Panc1 (cell line): ENCODE results near the gene GNS. TPM values are rescaled to one million over a fixed set of nuclear protein-coding genes. Genes with fewer than 3 reads are reported as not detected.

Source experiments
- ATAC-seq: fragments of 200-7000 bp; cut with Tn5 transposase; 2 replicates; pipeline ENCODE4 v1.9.1; 2020; ENCODE audit warnings: mild to moderate bottlenecking, moderate library complexity
- BruUV-seq: library from RNA; stranded (reverse); fragments of 400-500 nt; replicated peaks from 2 replicates; lab custom pipeline; 2021; lab: Mats Ljungman, UMichigan
- CTCF ChIA-PET: fragments of 300-600 bp; sonication (Branson Sonifier 250); formaldehyde crosslinking; loops from one replicate; lab custom pipeline; 2022; ENCODE audit warnings: antibody characterized with exemption; lab: Charles Lee
- POLR2A ChIA-PET: fragments of 300-600 bp; sonication (Branson Sonifier 250); formaldehyde crosslinking; loops from one replicate; lab custom pipeline; 2022; ENCODE audit warnings: antibody characterized with exemption; lab: Charles Lee
- DNase-seq: peaks from one replicate; pipeline ENCODE4 v3.0.0-alpha.2; 2010; ENCODE audit warnings: low read depth, low spot score
- H3K27ac ChIP-seq: 2 replicates; pipeline ENCODE4 v1.5.1; 2011; ENCODE audit warnings: mild to moderate bottlenecking, low read length, inconsistent platforms
- H3K27me3 ChIP-seq: fragments of 200-500 bp; sonication (Bioruptor generic); 2 replicates; pipeline ENCODE4 v1.6.0; 2014; ENCODE audit warnings: low read length, inconsistent platforms; ENCODE audit not compliant: control insufficient read depth, insufficient read depth
- H3K36me3 ChIP-seq: fragments of 200-500 bp; sonication (Bioruptor generic); 2 replicates; pipeline ENCODE4 v1.5.1; 2014; ENCODE audit warnings: inconsistent platforms, mild to moderate bottlenecking, low read length, moderate library complexity; ENCODE audit not compliant: control insufficient read depth, insufficient read depth
- H3K4me1 ChIP-seq: 2 replicates; pipeline ENCODE4 v1.5.1; 2011; ENCODE audit warnings: inconsistent platforms, mild to moderate bottlenecking, low read length, moderate library complexity; ENCODE audit not compliant: control insufficient read depth, insufficient read depth
- H3K4me3 ChIP-seq, 2 experiments: 2 replicates each; pipeline ENCODE4 v1.5.1; 2011 to 2012; ENCODE audit warnings: low read depth in 2 of 2, low read length in 2 of 2, mild to moderate bottlenecking in 2 of 2, inconsistent platforms in 1 of 2, moderate library complexity in 1 of 2
- H3K9me3 ChIP-seq: fragments of 200-500 bp; sonication (Bioruptor generic); 2 replicates; pipeline ENCODE4 v1.5.1; 2014; ENCODE audit warnings: low read depth, mild to moderate bottlenecking, inconsistent platforms, low read length, moderate library complexity; ENCODE audit not compliant: control insufficient read depth, insufficient read depth
- POLR2AphosphoS5 ChIP-seq: IDR thresholded peaks from 2 replicates; pipeline ENCODE4 v1.6.1; 2012; ENCODE audit warnings: mild to moderate bottlenecking, low read depth, low read length, moderate library complexity
- REST ChIP-seq, 2 experiments: IDR thresholded peaks; 2 replicates each; pipeline ENCODE4 v1.6.1; 2011 to 2012; ENCODE audit warnings: low read depth in 2 of 2, control low read depth in 1 of 2, low read length in 1 of 2, mild to moderate bottlenecking in 1 of 2, moderate library complexity in 1 of 2; ENCODE audit not compliant: insufficient read depth in 1 of 2
- SIN3A ChIP-seq: IDR thresholded peaks from 2 replicates; pipeline ENCODE4 v1.6.1; 2012; ENCODE audit warnings: low read depth, mild to moderate bottlenecking, low read length, moderate library complexity, borderline replicate concordance; ENCODE audit not compliant: insufficient read depth
- TCF7L2 ChIP-seq: IDR thresholded peaks from 2 replicates; pipeline ENCODE4 v1.6.1; 2011; ENCODE audit warnings: mild to moderate bottlenecking, low read depth, low read length, inconsistent platforms
- in situ Hi-C: cut with HindIII; loops from 2 replicates; pipeline ENCODE4 v1.10.0; 2016; ENCODE audit warnings: low sequenced_read_pairs, low pct_unique_long_range_greater_than_20kb
- intact Hi-C: fragments of 100-400 bp; cut with micrococcal nuclease; formaldehyde crosslinking; loops from one replicate; pipeline ENCODE4 v1.10.0; 2022; ENCODE audit not compliant: unreplicated experiment
- total RNA-seq: library from RNA; stranded (reverse); gene quantifications from one replicate; pipeline ENCODE4 v1.2.1, GENCODE V29; 2021; ENCODE audit not compliant: unreplicated experiment
- TF ChIP-seq, protein P1 (sequence below): fragments of 450-650 bp; IDR thresholded peaks from 2 replicates; pipeline ENCODE4 v1.5.1; 2017; ENCODE audit warnings: mild to moderate bottlenecking

GNS gene
- total RNA-seq, 1 experiment from 2014 or later: 117 TPM

- ChIA-PET POLR2A (no interaction called here), CTCF (interaction anchor here (0.5 kb wide), 1 partner anchor 258 kb away, joined by 10 read pairs; no protein-coding TSS in a partner anchor)
- TF ChIP-seq TCF7L2 (no peak), SIN3A (no peak), POLR2AphosphoS5 (no peak)
- TF ChIP-seq, protein P1, sequence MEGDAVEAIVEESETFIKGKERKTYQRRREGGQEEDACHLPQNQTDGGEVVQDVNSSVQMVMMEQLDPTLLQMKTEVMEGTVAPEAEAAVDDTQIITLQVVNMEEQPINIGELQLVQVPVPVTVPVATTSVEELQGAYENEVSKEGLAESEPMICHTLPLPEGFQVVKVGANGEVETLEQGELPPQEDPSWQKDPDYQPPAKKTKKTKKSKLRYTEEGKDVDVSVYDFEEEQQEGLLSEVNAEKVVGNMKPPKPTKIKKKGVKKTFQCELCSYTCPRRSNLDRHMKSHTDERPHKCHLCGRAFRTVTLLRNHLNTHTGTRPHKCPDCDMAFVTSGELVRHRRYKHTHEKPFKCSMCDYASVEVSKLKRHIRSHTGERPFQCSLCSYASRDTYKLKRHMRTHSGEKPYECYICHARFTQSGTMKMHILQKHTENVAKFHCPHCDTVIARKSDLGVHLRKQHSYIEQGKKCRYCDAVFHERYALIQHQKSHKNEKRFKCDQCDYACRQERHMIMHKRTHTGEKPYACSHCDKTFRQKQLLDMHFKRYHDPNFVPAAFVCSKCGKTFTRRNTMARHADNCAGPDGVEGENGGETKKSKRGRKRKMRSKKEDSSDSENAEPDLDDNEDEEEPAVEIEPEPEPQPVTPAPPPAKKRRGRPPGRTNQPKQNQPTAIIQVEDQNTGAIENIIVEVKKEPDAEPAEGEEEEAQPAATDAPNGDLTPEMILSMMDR: no peak
- Histone ChIP-seq H3K9me3 (no peaks in the 10 kb centered on the region), H3K36me3 (peaks cover 12% of the 10 kb centered on the region), H3K27ac (no peak overlapping the region), H3K27me3 (no peaks in the 10 kb centered on the region), H3K4me3 (no peak overlapping the region), H3K4me1 (no peaks in the 10 kb centered on the region)
- in situ Hi-C loops: no loop called here
- DNase-seq (no peak), ATAC-seq (no peak)
- no TSS peak for BruUV-seq
- intact Hi-C loops: no loop called here
These were observed 36.4 kb downstream of the GNS start for GRCh38 chr12:64722835-64723234.

- in situ Hi-C loops: no loop called here
These were observed 38.3 kb downstream of the GNS start for GRCh38 chr12:64720884-64721283.

More at GRCh38 chr12:64720884-64721283, 38.3 kb downstream of the GNS start:
- TF ChIP-seq, protein P1: no peak
- no peak for TF ChIP-seq SIN3A
- no peak for TF ChIP-seq TCF7L2
- TF ChIP-seq REST (IDR thresholded peaks at IDR 0.05; ENCODE audit: insufficient read depth in 1 of 2, low read depth in 2 of 2, low read length in 1 of 2): no peak
- TF ChIP-seq POLR2AphosphoS5: no peak
- BruUV-seq: no TSS peak
- ChIA-PET POLR2A (interaction anchor here (0.7 kb wide), 1 partner anchor 10 kb away, joined by 4 read pairs; no protein-coding TSS in a partner anchor), CTCF (no interaction called here)
- no peaks in the 10 kb centered on the region for H3K27me3 ChIP-seq
- no peak overlapping the region for H3K27ac ChIP-seq
- DNase-seq: no peak
- no peaks in the 10 kb centered on the region for H3K9me3 ChIP-seq
- no peak overlapping the region for H3K4me3 ChIP-seq
- ATAC-seq: no peak
- H3K36me3 ChIP-seq: peaks cover 12% of the 10 kb centered on the region
- H3K4me1 ChIP-seq: no peaks in the 10 kb centered on the region
- intact Hi-C loops: no loop called here
